BJ (cell line): ENCODE measurements around the gene ZNF791. TPM values are rescaled to one million over a fixed set of nuclear protein-coding genes. Genes with fewer than 3 reads are reported as not detected.

ENCODE experiments used
- CTCF ChIA-PET: fragments of 350-600 bp; formaldehyde crosslinking; extraction: SDS; loops from one replicate; lab custom pipeline; 2021; ENCODE audit warnings: antibody characterized with exemption, inconsistent platforms; lab: Yijun Ruan, JAX
- POLR2A ChIA-PET: fragments of 300-600 bp; sonication (Branson Sonifier 250); formaldehyde crosslinking; extraction: SDS; loops from one replicate; lab custom pipeline; 2021; ENCODE audit warnings: antibody characterized with exemption; lab: Charles Lee
- DNase-seq: peaks from one replicate; pipeline ENCODE4 v3.0.0-alpha.2; 2011; ENCODE audit warnings: low read depth
- H3K27me3 ChIP-seq: 2 replicates; pipeline ENCODE4 v1.6.0; 2011; ENCODE audit warnings: low read length; ENCODE audit not compliant: control insufficient read depth, insufficient read depth
- H3K36me3 ChIP-seq: 2 replicates; pipeline ENCODE4 v1.5.1; 2011; ENCODE audit warnings: low read length; ENCODE audit not compliant: control insufficient read depth, insufficient read depth
- H3K4me3 ChIP-seq: 2 replicates; pipeline ENCODE4 v1.5.1; 2011; ENCODE audit warnings: low read depth, mild to moderate bottlenecking, control low read depth, low read length
- CTCF ChIP-seq: IDR thresholded peaks from 2 replicates; pipeline ENCODE4 v1.5.1; 2011; ENCODE audit warnings: low read depth, mild to moderate bottlenecking, control low read depth, inconsistent platforms, low read length, moderate library complexity; ENCODE audit not compliant: insufficient read depth
- polyA plus RNA-seq: library from polyadenylated mRNA; depleted of rRNA; stranded (reverse); fragments of >200 nt; gene quantifications from 2 replicates; pipeline ENCODE4 v1.2.3, GENCODE V29; 2011

The ZNF791 gene
- polyA plus RNA-seq, 1 experiment: 7.7 TPM

- CTCF ChIA-PET: no interaction called here
- TF ChIP-seq CTCF: no peak
- H3K27me3 ChIP-seq: no peaks in the 10 kb centered on the region
- H3K36me3 ChIP-seq: peaks cover 9% of the 10 kb centered on the region
- H3K4me3 ChIP-seq: no peak overlapping the region
- DNase-seq: no peak
- POLR2A ChIA-PET: no interaction called here
Observed at GRCh38 chr19:12578641-12579040, 32.1 kb upstream of the ZNF791 start.

DNA sequence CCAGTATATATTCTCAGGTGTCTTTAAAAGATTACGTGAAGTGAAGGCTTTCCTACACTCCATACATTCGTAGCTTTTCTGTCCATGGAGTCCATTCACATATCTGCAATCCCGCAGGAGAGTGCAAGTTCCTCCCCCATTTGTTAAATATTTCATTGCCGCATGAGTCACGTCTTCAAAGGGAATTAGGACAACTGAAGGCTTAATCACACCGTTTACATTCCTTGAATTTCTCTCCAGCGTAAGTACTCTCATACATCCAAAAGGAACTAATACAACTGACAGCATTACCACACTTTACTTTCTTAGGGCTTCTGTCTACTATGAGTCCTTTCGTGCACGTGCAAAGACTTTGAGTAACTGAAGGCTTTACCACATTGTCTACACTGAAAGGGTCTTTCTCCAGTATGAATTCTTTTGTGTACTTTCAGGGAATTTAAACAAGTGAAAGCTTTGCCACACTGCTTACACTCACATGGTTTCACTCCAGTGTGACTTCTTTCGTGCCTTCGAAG, 30.5 kb upstream of the ZNF791 start:
- TF ChIP-seq CTCF: no peak
- H3K4me3 ChIP-seq: no peak overlapping the region
- H3K27me3 ChIP-seq: no peaks in the 10 kb centered on the region
- ChIA-PET POLR2A (no interaction called here), CTCF (no interaction called here)
- no peak for DNase-seq
- H3K36me3 ChIP-seq: peaks cover 9% of the 10 kb centered on the region

DNA sequence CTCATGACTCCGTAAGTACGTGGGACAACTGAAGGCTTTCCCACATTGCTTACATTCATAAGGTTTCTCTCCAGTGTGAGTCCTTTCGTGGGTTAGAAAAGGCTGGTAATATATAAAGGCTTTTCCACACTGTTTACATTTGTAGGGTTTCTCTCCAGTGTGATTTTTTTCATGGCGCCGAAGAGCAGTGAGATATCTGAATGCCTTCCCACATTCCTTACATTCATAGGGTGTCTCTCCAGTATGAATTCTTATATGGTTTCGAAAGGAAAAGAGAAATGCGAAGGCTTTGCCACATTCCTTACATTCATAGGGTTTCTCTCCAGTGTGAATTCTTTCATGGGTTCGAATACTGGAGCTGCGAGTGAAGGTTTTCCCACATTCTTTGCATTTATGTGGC, 29.6 kb upstream of the ZNF791 start:
- CTCF ChIA-PET: no interaction called here
- H3K27me3 ChIP-seq: no peaks in the 10 kb centered on the region
- peaks cover 9% of the 10 kb centered on the region for H3K36me3 ChIP-seq
- H3K4me3 ChIP-seq: no peak overlapping the region
- POLR2A ChIA-PET: no interaction called here
- no peak for TF ChIP-seq CTCF
- DNase-seq: no peak

- DNase-seq: no peak
- no peak for TF ChIP-seq CTCF
- Histone ChIP-seq H3K36me3 (peaks cover 8% of the 10 kb centered on the region), H3K4me3 (no peak overlapping the region), H3K27me3 (no peaks in the 10 kb centered on the region)
- CTCF ChIA-PET: no interaction called here
- POLR2A ChIA-PET: no interaction called here
Observed at GRCh38 chr19:12596485-12596884, 14.2 kb upstream of the ZNF791 start.

DNA sequence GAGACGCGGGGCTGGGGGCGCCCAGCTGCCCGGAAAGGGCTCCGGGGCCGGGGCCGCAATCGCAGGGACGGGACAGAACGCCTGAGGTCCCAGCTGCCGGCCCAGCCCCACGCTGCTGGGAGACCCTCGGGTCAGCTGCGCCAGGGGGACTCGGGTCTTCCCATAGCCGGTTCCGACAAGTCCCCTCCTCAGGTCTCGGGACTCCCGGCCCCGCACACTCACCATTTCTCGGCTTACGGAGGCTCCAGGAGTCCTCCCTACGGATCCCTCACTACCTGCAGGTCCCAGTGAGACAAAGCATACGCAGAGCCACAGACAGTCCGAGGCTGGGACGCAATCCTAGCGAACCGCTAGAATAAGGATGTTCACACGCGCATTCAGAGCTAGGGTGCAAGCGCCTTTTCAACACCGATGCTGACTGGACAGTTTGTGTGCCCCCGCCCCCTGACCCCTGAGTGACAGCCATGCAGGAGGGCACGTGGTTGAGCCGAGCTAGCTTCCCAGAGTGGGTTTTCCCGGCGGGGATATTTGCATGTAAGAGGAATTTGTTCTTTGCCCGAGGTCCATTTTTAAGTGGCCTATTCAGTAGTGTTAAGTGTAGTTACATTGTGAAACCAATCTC, 13.7 kb upstream of the ZNF791 start:
- no peak for TF ChIP-seq CTCF
- CTCF ChIA-PET: interaction anchor here (1.4 kb wide), 1 partner anchor 14 kb away, joined by 5 read pairs; the partner anchor contains the start of genes ZNF490 and ZNF791
- no peak for DNase-seq
- H3K27me3 ChIP-seq: no peaks in the 10 kb centered on the region
- peaks cover 8% of the 10 kb centered on the region for H3K36me3 ChIP-seq
- H3K4me3 ChIP-seq: no peak overlapping the region
- POLR2A ChIA-PET: no interaction called here
